NCI-H69 (cell line): ENCODE results near the gene DNALI1.
"Not testable (repeated sequence)": the region's sequence is repeated elsewhere in the genome, so short reads cannot be mapped to it uniquely, and the experiment has no call there.

Experiments used
- DNase-seq: peaks from one replicate; lab custom pipeline; 2025; lab: John Stamatoyannopoulos, UW

The DNALI1 gene

GRCh38 chr1:37556712-37557196 lies at the start of gene DNALI1:
Gene DNALI1 (plus strand): TSS chr1:37556940. CDS start chr1:37556995, 55 bp downstream.
- DNase-seq, result peak; percentile 92

- no peak for DNase-seq
These were observed 47.6 kb upstream of the DNALI1 start for GRCh38 chr1:37509181-37509580.

GRCh38 chr1:37513795-37514349 lies 42.9 kb upstream of the DNALI1 start:
- DNase-seq, result peak; percentile 74

- DNase-seq, result peak; percentile 89
These were observed 42.2 kb upstream of the DNALI1 start, which contains the start of gene MEAF6 for GRCh38 chr1:37514350-37515184. Gene MEAF6 (minus strand): TSS chr1:37514766. CDS start chr1:37514746, 20 bp downstream.

- DNase-seq, result no peak
These were observed 41.3 kb upstream of the DNALI1 start for GRCh38 chr1:37515185-37516034.

- DNase-seq, result no peak
These were observed 39.2 kb upstream of the DNALI1 start for GRCh38 chr1:37517569-37517968.

- DNase-seq, result not testable (repeated sequence)
These were observed 38.5 kb upstream of the DNALI1 start for GRCh38 chr1:37518241-37518640.

GRCh38 chr1:37518929-37519328 lies 37.8 kb upstream of the DNALI1 start:
- DNase-seq, result not testable (repeated sequence)

GRCh38 chr1:37519613-37520012 lies 37.1 kb upstream of the DNALI1 start:
- no peak for DNase-seq

- not testable (repeated sequence) for DNase-seq
These were observed 26.9 kb upstream of the DNALI1 start for GRCh38 chr1:37529888-37530287.

GRCh38 chr1:37532418-37533156 lies 24.2 kb upstream of the DNALI1 start:
- not testable (repeated sequence) for DNase-seq

- DNase-seq, result no peak
These were observed 23.2 kb upstream of the DNALI1 start for GRCh38 chr1:37533317-37534093.

GRCh38 chr1:37537378-37537777 lies 19.4 kb upstream of the DNALI1 start:
- DNase-seq, result no peak

GRCh38 chr1:37539154-37539553 lies 17.6 kb upstream of the DNALI1 start:
- DNase-seq, result not testable (repeated sequence)

- DNase-seq, result no peak
These were observed 16.5 kb upstream of the DNALI1 start for GRCh38 chr1:37540036-37540785.

GRCh38 chr1:37544530-37544929 lies 12.2 kb upstream of the DNALI1 start:
- no peak for DNase-seq

GRCh38 chr1:37545019-37545418 lies 11.7 kb upstream of the DNALI1 start:
- DNase-seq, result no peak

- DNase-seq, result no peak
These were observed 7.4 kb upstream of the DNALI1 start for GRCh38 chr1:37549341-37549740.

- no peak for DNase-seq
These were observed 3.2 kb upstream of the DNALI1 start for GRCh38 chr1:37553598-37553926.
